BE2C (cell line): ENCODE measurements around the gene PLCD1.

Experiments
- DNase-seq: peaks from one replicate; pipeline ENCODE4 v3.0.0-alpha.2; 2020
- H3K27me3 ChIP-seq: fragments of 250-450 bp; sonication (Bioruptor Pico); 2 replicates; pipeline ENCODE4 v1.5.1; 2020; ENCODE audit warnings: mild to moderate bottlenecking
- H3K36me3 ChIP-seq: fragments of 250-450 bp; sonication (Bioruptor Pico); 2 replicates; pipeline ENCODE4 v1.5.1; 2020; ENCODE audit warnings: mild to moderate bottlenecking
- H3K4me1 ChIP-seq: fragments of 250-450 bp; sonication (Bioruptor Pico); 2 replicates; pipeline ENCODE4 v1.5.1; 2020
- H3K4me3 ChIP-seq: 2 replicates; pipeline ENCODE4 v1.5.1; 2011; ENCODE audit warnings: low read depth, low read length
- H3K9me3 ChIP-seq: fragments of 250-450 bp; sonication (Bioruptor Pico); 2 replicates; pipeline ENCODE4 v1.5.1; 2020
- CTCF ChIP-seq: IDR thresholded peaks from 2 replicates; pipeline ENCODE4 v1.5.1; 2012; ENCODE audit warnings: mild to moderate bottlenecking, low read depth, low read length

The PLCD1 gene

GRCh38 chr3:38002291-38002876, 27.1 kb downstream of the PLCD1 start:
- no peak for TF ChIP-seq CTCF
- Histone ChIP-seq H3K36me3 (no peaks in the 10 kb centered on the region), H3K4me1 (no peaks in the 10 kb centered on the region), H3K4me3 (no peak overlapping the region), H3K9me3 (no peaks in the 10 kb centered on the region), H3K27me3 (no peaks in the 10 kb centered on the region)
- no peak for DNase-seq

GRCh38 chr3:38001456-38002081, 27.9 kb downstream of the PLCD1 start:
- peak; percentile 23 for TF ChIP-seq CTCF
- H3K4me3 ChIP-seq: no peak overlapping the region
- H3K9me3 ChIP-seq: no peaks in the 10 kb centered on the region
- no peak for DNase-seq
- H3K4me1 ChIP-seq: no peaks in the 10 kb centered on the region
- no peaks in the 10 kb centered on the region for H3K27me3 ChIP-seq
- no peaks in the 10 kb centered on the region for H3K36me3 ChIP-seq

GRCh38 chr3:38000965-38001455, 28.4 kb downstream of the PLCD1 start:
- Histone ChIP-seq H3K27me3 (no peaks in the 10 kb centered on the region), H3K4me1 (no peaks in the 10 kb centered on the region), H3K4me3 (no peak overlapping the region), H3K9me3 (no peaks in the 10 kb centered on the region), H3K36me3 (no peaks in the 10 kb centered on the region)
- TF ChIP-seq CTCF: no peak
- no peak for DNase-seq

DNA sequence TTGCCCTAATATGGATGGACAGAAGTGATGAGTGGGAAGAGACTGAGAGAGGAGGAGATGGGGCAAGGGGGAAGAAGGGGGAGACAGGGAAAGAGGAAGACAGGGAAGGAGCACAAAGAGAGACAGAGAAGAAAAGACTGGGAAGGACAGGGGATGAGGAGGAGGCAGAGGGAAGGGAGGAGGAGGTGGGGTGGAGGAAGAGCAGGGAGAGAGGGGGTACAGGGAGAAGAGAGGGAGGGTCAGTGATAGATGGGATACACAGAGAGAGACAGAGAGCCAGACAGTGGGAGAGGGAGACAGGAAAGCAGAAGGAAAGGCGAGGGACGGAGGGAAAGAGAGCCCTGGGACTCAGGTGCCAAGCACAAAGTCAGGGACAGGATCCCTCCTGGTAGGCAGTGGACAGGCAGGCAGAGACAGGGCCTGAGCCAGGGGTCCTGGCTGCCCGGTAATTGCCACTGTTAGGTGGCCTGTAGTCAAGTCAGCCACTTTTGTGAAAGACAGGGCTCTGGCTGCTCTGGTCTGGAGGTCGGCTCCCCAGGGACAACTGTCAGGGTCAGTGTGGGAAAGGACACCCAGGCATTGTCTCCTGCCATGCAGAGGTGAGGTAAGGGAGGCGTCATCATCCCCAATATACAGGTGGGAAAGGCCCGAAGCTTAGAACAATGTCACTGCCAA, 29.1 kb downstream of the PLCD1 start:
- TF ChIP-seq CTCF: no peak
- H3K9me3 ChIP-seq: no peaks in the 10 kb centered on the region
- H3K36me3 ChIP-seq: no peaks in the 10 kb centered on the region
- DNase-seq: no peak
- H3K27me3 ChIP-seq: no peaks in the 10 kb centered on the region
- H3K4me1 ChIP-seq: no peaks in the 10 kb centered on the region
- no peak overlapping the region for H3K4me3 ChIP-seq

DNA sequence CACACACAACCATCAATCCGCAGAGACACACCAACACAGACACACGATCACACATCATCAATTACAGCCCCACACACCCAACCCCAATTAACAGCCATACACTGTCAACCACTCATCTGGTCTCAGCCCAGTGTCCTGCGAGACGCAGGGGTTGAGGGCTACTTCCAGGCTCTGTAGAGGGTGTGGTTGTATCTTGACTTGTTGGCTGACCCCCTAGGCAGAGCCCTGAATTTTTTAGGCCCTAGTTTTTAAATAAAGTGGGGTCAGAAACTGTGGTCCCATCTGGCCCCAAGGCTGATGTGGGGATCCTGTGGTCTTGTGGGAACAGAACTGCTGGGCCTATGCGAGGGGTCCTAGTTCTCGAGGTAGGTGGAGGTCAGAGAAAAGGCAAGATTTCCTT, 29.6 kb downstream of the PLCD1 start:
- DNase-seq: no peak
- H3K36me3 ChIP-seq: no peaks in the 10 kb centered on the region
- no peak overlapping the region for H3K4me3 ChIP-seq
- no peaks in the 10 kb centered on the region for H3K4me1 ChIP-seq
- H3K9me3 ChIP-seq: no peaks in the 10 kb centered on the region
- no peak for TF ChIP-seq CTCF
- no peaks in the 10 kb centered on the region for H3K27me3 ChIP-seq
